Suprapubic skin (tissue), 4 donors: ENCODE measurements around the gene ALCAM. TPM values are rescaled to one million over a fixed set of nuclear protein-coding genes. Genes with fewer than 3 reads are reported as not detected.

Experiments used
- DNase-seq, 2 donors: peaks; one replicate each; pipeline ENCODE4 v3.0.0-alpha.2; 2019; ENCODE audit warnings: low spot score in 2 of 2
- H3K27ac ChIP-seq: fragments of 200-600 bp; sonication (generic); one replicate; pipeline ENCODE4 v1.5.1; 2019
- H3K27me3 ChIP-seq: fragments of 200-600 bp; sonication (generic); one replicate; pipeline ENCODE4 v1.5.1; 2019
- H3K36me3 ChIP-seq: fragments of 200-600 bp; sonication (generic); one replicate; pipeline ENCODE4 v1.5.1; 2019
- H3K4me1 ChIP-seq: fragments of 200-600 bp; sonication (generic); one replicate; pipeline ENCODE4 v1.5.1; 2019
- H3K4me3 ChIP-seq: fragments of 200-600 bp; sonication (generic); one replicate; pipeline ENCODE4 v1.5.1; 2019; ENCODE audit warnings: mild to moderate bottlenecking
- H3K9me3 ChIP-seq: fragments of 200-600 bp; sonication (generic); one replicate; pipeline ENCODE4 v1.5.1; 2019
- CTCF ChIP-seq, 2 donors: fragments of 200-600 bp in 1 of 2; fragments of 450-650 bp in 1 of 2; sonication (generic) in 1 of 2; IDR thresholded peaks; one replicate each; pipeline ENCODE4 v1.5.1; 2016 to 2019; ENCODE audit warnings: antibody characterized with exemption in 2 of 2, mild to moderate bottlenecking in 1 of 2, moderate library complexity in 1 of 2
- EP300 ChIP-seq: sonication (generic); formaldehyde crosslinking; IDR thresholded peaks from one replicate; pipeline ENCODE4 v1.6.1; 2017; ENCODE audit warnings: antibody characterized with exemption
- POLR2A ChIP-seq, 2 donors: fragments of 450-650 bp; IDR thresholded peaks; one replicate each; pipeline ENCODE4 v1.6.1; 2017; ENCODE audit warnings: antibody characterized with exemption in 2 of 2, mild to moderate bottlenecking in 2 of 2, moderate library complexity in 2 of 2
- POLR2AphosphoS5 ChIP-seq, 3 donors: sonication (generic); formaldehyde crosslinking; IDR thresholded peaks; one replicate each; pipeline ENCODE4 v1.6.1; 2017; ENCODE audit warnings: antibody characterized with exemption in 3 of 3
- WGBS: methylation state at CpG from one replicate; pipeline ENCODE4 v1.1.5; 2018; 5-methylcytosine and 5-hydroxymethylcytosine counted together
- total RNA-seq, 4 donors: library from RNA; depleted of rRNA; stranded (reverse); fragments of >200 nt; gene quantifications; one replicate each; pipeline ENCODE4 v1.1.0, GENCODE V29; 2016

The ALCAM gene
- total RNA-seq, 4 donors from 2014 or later = 27.6 to 65.5 (median 42.1) TPM

GRCh38 chr3:105347625-105348302 is 18.9 kb upstream of the ALCAM start:
- WGBS = 100% methylated on average over 3 of the region's 3 CpGs
- H3K4me1 ChIP-seq = no peaks in the 10 kb centered on the region
- H3K27ac ChIP-seq = no peak overlapping the region
- H3K9me3 ChIP-seq = no peaks in the 10 kb centered on the region
- H3K36me3 ChIP-seq = no peaks in the 10 kb centered on the region
- TF ChIP-seq POLR2AphosphoS5 (IDR thresholded peaks at IDR 0.05) = no peak
- TF ChIP-seq CTCF (IDR thresholded peaks at IDR 0.05) = no peak
- TF ChIP-seq POLR2A (IDR thresholded peaks at IDR 0.05) = no peak
- TF ChIP-seq EP300 = no peak
- H3K4me3 ChIP-seq = no peak overlapping the region
- DNase-seq = no peak
- no peaks in the 10 kb centered on the region for H3K27me3 ChIP-seq

- Histone ChIP-seq H3K4me3 (no peak overlapping the region), H3K4me1 (no peaks in the 10 kb centered on the region)
- DNase-seq = no peak
These were observed 18.4 kb upstream of the ALCAM start for GRCh38 chr3:105348307-105348706.

GRCh38 chr3:105349684-105350387 is 16.9 kb upstream of the ALCAM start:
- H3K9me3 ChIP-seq = no peaks in the 10 kb centered on the region
- H3K27me3 ChIP-seq = peaks cover 10% of the 10 kb centered on the region
- H3K4me3 ChIP-seq = no peak overlapping the region
- peaks cover 5% of the 10 kb centered on the region for H3K4me1 ChIP-seq
- DNase-seq = no peak
- TF ChIP-seq POLR2AphosphoS5 (IDR thresholded peaks at IDR 0.05) (no peak), POLR2A (IDR thresholded peaks at IDR 0.05) (no peak), CTCF (IDR thresholded peaks at IDR 0.05) (no peak)
- 64% methylated on average over 2 of the region's 2 CpGs for WGBS
- no peak overlapping the region for H3K27ac ChIP-seq
- no peaks in the 10 kb centered on the region for H3K36me3 ChIP-seq

More at GRCh38 chr3:105348307-105348706, 18.4 kb upstream of the ALCAM start:
- Histone ChIP-seq H3K36me3 (no peaks in the 10 kb centered on the region), H3K27ac (no peak overlapping the region), H3K27me3 (peaks cover 1% of the 10 kb centered on the region), H3K9me3 (no peaks in the 10 kb centered on the region)
- 74% methylated on average over 1 of the region's 1 CpG for WGBS
- TF ChIP-seq POLR2A (IDR thresholded peaks at IDR 0.05) = no peak
- TF ChIP-seq EP300 = no peak
- TF ChIP-seq POLR2AphosphoS5 (IDR thresholded peaks at IDR 0.05) = no peak

- peaks cover 5% of the 10 kb centered on the region for H3K4me1 ChIP-seq
- H3K27ac ChIP-seq = no peak overlapping the region
These were observed 14.9 kb upstream of the ALCAM start for GRCh38 chr3:105351821-105352220.

GRCh38 chr3:105352976-105353375 is 13.7 kb upstream of the ALCAM start:
- Histone ChIP-seq H3K27me3 (peaks cover 10% of the 10 kb centered on the region), H3K4me3 (no peak overlapping the region), H3K4me1 (peaks cover 5% of the 10 kb centered on the region), H3K27ac (no peak overlapping the region), H3K36me3 (no peaks in the 10 kb centered on the region), H3K9me3 (no peaks in the 10 kb centered on the region)
- DNase-seq = no peak
- WGBS = 95% methylated on average over 4 of the region's 4 CpGs
- TF ChIP-seq POLR2AphosphoS5 (IDR thresholded peaks at IDR 0.05) (no peak), EP300 (no peak), CTCF (IDR thresholded peaks at IDR 0.05) (no peak), POLR2A (IDR thresholded peaks at IDR 0.05) (no peak)

More at GRCh38 chr3:105351821-105352220, 14.9 kb upstream of the ALCAM start:
- WGBS = 72% methylated on average over 2 of the region's 2 CpGs
- Histone ChIP-seq H3K27me3 (peaks cover 10% of the 10 kb centered on the region), H3K4me3 (no peak overlapping the region), H3K9me3 (no peaks in the 10 kb centered on the region), H3K36me3 (no peaks in the 10 kb centered on the region)
- no peak for DNase-seq
- no peak for TF ChIP-seq EP300
- no peak for TF ChIP-seq POLR2AphosphoS5 (IDR thresholded peaks at IDR 0.05)
- no peak for TF ChIP-seq CTCF (IDR thresholded peaks at IDR 0.05)
- TF ChIP-seq POLR2A (IDR thresholded peaks at IDR 0.05) = no peak
